ENCODE measurements around the gene COQ10A.

Gene COQ10A

DNA sequence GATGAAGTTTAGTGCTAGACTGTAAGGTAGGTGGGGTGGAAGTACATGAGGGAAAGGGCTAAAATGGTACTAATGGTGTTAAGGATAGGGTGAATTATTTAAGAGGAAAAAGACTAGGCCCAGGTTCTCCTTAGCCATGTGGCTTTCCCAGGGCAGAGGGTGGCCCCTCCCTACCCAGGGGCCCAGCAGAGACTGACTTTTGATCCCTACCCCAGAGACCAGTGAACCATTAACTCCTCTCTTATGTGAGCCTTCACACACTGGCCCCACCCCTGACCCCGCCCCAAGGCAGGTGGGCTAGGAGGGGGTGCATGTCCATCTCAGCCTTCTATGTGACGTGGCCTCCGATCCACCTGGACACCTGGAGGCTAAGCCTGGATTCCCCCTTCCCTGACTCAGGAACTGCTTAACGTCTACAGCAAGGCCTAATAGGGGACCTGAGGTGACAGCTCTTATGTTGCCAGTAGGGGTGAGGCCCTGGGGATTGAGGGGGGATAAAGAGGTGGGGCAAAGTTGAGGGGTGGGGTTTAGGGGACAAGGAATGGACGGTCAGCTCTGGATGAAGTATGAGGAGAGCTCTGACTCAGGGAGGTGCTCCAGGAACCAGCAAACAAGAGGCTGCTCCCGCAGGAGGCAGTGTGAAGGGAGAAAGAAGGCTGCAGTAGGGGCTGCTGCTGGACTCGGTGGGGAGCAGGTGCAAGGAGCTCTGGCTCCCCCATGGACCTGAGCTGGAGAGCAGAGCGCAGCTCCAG is 36.1 kb upstream of the COQ10A start:
- ChIA-PET POLR2A (interaction anchor here (0.6 kb wide), 1 partner anchor 183 kb away, joined by 7 read pairs; no protein-coding TSS in a partner anchor), CTCF (interaction anchor here (1.1 to 4.8 kb wide), 3 partner anchors 24 to 41 kb away, joined by 3 to 26 read pairs (median 3); partner anchors contain the start of gene ANKRD52)
- no peak overlapping the region for H3K4me3 ChIP-seq (ENCODE audit: control insufficient read depth in 1 of 7, extremely low read depth in 1 of 7, insufficient read depth in 4 of 7, low read depth in 2 of 7, low read length in 6 of 7)
- H3K9me3 ChIP-seq (ENCODE audit: control extremely low read depth in 1 of 5, control insufficient read depth in 4 of 5, insufficient read depth in 2 of 5, low read depth in 1 of 5, low read length in 4 of 5), result no peaks in the 10 kb centered on the region
- H3K27me3 ChIP-seq (replicated peaks in 2 of 5; ENCODE audit: control insufficient read depth in 4 of 5, insufficient read depth in 5 of 5, low read length in 4 of 5), result no peaks in the 10 kb centered on the region
- peaks cover 0 to 9% (median 7%) of the 10 kb centered on the region in 4 experiments for H3K36me3 ChIP-seq (ENCODE audit: control insufficient read depth in 4 of 4, insufficient read depth in 4 of 4, low read length in 3 of 4)
- WGBS (ENCODE audit: insufficient coverage), result 91% methylated on average over 5 of the region's 8 CpGs
- H3K27ac ChIP-seq (ENCODE audit: insufficient read depth in 1 of 2, low read depth in 1 of 2, low read length in 2 of 2, poor library complexity in 1 of 2, severe bottlenecking in 2 of 2), result no peak overlapping the region
- no peak for DNase-seq
- H3K4me1 ChIP-seq (ENCODE audit: control extremely low read depth in 1 of 4, control insufficient read depth in 4 of 4, insufficient read depth in 4 of 4, low read length in 3 of 4), result no peaks in the 10 kb centered on the region

DNA sequence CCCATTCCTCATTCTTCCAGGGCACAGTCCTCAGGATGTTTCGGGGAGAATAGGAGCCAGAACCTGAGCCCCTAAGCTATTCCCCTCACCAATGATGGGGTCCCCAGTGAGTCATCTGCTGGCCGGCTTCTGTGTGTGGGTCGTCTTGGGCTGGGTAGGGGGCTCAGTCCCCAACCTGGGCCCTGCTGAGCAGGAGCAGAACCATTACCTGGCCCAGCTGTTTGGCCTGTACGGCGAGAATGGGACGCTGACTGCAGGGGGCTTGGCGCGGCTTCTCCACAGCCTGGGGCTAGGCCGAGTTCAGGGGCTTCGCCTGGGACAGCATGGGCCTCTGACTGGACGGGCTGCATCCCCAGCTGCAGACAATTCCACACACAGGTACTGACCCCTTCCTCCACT is 35.6 kb upstream of the COQ10A start:
- no peaks in the 10 kb centered on the region for H3K27me3 ChIP-seq (replicated peaks in 2 of 5; ENCODE audit: control insufficient read depth in 4 of 5, insufficient read depth in 5 of 5, low read length in 4 of 5)
- no peak overlapping the region for H3K4me3 ChIP-seq (ENCODE audit: control insufficient read depth in 1 of 7, extremely low read depth in 1 of 7, insufficient read depth in 4 of 7, low read depth in 2 of 7, low read length in 6 of 7)
- peaks cover 0 to 10% (median 7%) of the 10 kb centered on the region in 4 experiments for H3K36me3 ChIP-seq (ENCODE audit: control insufficient read depth in 4 of 4, insufficient read depth in 4 of 4, low read length in 3 of 4)
- DNase-seq, result no peak
- no peaks in the 10 kb centered on the region for H3K4me1 ChIP-seq (ENCODE audit: control extremely low read depth in 1 of 4, control insufficient read depth in 4 of 4, insufficient read depth in 4 of 4, low read length in 3 of 4)
- ChIA-PET CTCF (interaction anchor here (0.5 to 4.8 kb wide), 3 partner anchors 25 to 247 kb away, joined by 3 to 26 read pairs (median 3); no protein-coding TSS in a partner anchor), POLR2A (no interaction called here)
- 97% methylated on average over 4 of the region's 11 CpGs for WGBS (ENCODE audit: insufficient coverage)
- H3K9me3 ChIP-seq (ENCODE audit: control extremely low read depth in 1 of 5, control insufficient read depth in 4 of 5, insufficient read depth in 2 of 5, low read depth in 1 of 5, low read length in 4 of 5), result no peaks in the 10 kb centered on the region
- H3K27ac ChIP-seq (ENCODE audit: insufficient read depth in 1 of 2, low read depth in 1 of 2, low read length in 2 of 2, poor library complexity in 1 of 2, severe bottlenecking in 2 of 2), result no peak overlapping the region

DNA sequence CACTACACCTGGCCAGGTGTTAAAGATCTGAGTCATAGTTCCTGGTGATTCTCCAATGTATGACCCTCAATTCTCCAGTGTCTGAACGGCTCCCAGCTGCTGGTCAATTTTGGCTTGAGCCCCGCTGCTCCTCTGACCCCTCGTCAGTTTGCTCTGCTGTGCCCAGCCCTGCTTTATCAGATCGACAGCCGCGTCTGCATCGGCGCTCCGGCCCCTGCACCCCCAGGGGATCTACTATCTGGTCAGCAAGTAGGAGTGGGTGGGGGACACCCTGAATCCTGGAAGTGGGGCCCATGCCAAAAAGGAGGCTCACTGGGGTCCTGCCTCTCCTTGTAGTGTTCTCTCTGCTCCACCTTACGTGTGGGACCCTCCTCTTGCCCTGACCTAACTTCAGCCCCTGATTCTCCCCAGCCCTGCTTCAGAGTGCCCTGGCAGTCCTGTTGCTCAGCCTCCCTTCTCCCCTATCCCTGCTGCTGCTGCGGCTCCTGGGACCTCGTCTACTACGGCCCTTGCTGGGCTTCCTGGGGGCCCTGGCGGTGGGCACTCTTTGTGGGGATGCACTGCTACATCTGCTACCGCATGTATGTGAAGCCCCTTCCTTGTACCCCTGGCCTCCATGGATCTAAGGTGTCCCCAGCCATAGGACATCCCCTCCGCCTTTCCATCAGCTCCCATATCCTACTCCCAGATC is 31.9 kb upstream of the COQ10A start:
- DNase-seq, result no peak
- ChIA-PET CTCF (interaction anchor here (1.2 to 1.7 kb wide), 3 partner anchors 12 to 44 kb away, joined by 3 to 5 read pairs (median 3); no protein-coding TSS in a partner anchor), POLR2A (no interaction called here)
- 93% methylated on average over 15 of the region's 16 CpGs for WGBS (ENCODE audit: insufficient coverage)
- Histone ChIP-seq H3K9me3 (ENCODE audit: control extremely low read depth in 1 of 5, control insufficient read depth in 4 of 5, insufficient read depth in 2 of 5, low read depth in 1 of 5, low read length in 4 of 5) (no peaks in the 10 kb centered on the region), H3K4me3 (ENCODE audit: control insufficient read depth in 1 of 7, extremely low read depth in 1 of 7, insufficient read depth in 4 of 7, low read depth in 2 of 7, low read length in 6 of 7) (no peak overlapping the region), H3K4me1 (ENCODE audit: control extremely low read depth in 1 of 4, control insufficient read depth in 4 of 4, insufficient read depth in 4 of 4, low read length in 3 of 4) (no peaks in the 10 kb centered on the region), H3K27me3 (replicated peaks in 2 of 5; ENCODE audit: control insufficient read depth in 4 of 5, insufficient read depth in 5 of 5, low read length in 4 of 5) (no peaks in the 10 kb centered on the region), H3K27ac (ENCODE audit: insufficient read depth in 1 of 2, low read depth in 1 of 2, low read length in 2 of 2, poor library complexity in 1 of 2, severe bottlenecking in 2 of 2) (no peak overlapping the region), H3K36me3 (ENCODE audit: control insufficient read depth in 4 of 4, insufficient read depth in 4 of 4, low read length in 3 of 4) (peaks cover 0 to 30% (median 20%) of the 10 kb centered on the region in 4 experiments)

DNA sequence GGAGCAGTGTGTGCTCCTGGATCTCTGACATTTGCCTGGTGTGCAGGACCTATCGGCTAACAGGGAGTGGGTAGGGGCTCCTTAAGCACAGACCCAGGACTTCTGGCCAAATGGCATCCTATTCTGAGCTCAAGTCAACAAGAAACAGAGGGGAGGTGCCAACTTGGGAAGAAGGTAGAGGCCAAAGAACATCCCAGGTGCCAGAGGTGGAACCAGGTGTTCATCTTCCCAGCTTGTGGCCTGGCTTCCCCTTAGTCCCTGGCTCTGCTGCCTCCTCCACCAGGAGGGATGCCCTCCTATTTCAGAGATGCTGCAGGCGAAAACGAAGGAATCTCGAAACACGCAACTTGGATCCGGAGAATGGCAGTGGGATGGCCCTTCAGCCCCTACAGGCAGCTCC is 30.7 kb upstream of the COQ10A start:
- WGBS (ENCODE audit: insufficient coverage), result 100% methylated on average over 6 of the region's 6 CpGs
- POLR2A ChIA-PET, result interaction anchor here (0.7 to 0.9 kb wide), 2 partner anchors 12 to 18 kb away, joined by 3 read pairs; no protein-coding TSS in a partner anchor

DNA sequence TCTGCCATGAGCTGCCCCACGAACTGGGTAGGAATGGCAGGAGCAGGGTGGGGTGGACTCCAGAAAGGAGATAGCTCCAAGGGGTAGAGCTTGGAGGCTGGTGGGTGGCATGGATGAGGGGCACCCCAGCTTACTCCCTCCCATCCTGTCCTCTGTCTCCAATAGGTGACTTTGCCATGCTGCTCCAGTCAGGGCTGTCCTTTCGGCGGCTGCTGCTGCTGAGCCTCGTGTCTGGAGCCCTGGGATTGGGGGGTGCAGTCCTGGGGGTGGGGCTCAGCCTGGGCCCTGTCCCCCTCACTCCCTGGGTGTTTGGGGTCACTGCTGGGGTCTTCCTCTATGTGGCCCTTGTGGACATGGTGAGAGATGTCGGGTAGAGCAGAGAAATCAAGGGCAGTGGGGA is 29.8 kb upstream of the COQ10A start:
- POLR2A ChIA-PET, result no interaction called here
- WGBS (ENCODE audit: insufficient coverage), result 85% methylated on average over 5 of the region's 5 CpGs

More for the DNA sequence above, 30.7 kb upstream of the COQ10A start:
- H3K4me1 ChIP-seq (ENCODE audit: control extremely low read depth in 1 of 4, control insufficient read depth in 4 of 4, insufficient read depth in 4 of 4, low read length in 3 of 4), result no peaks in the 10 kb centered on the region
- no peak overlapping the region for H3K27ac ChIP-seq (ENCODE audit: insufficient read depth in 1 of 2, low read depth in 1 of 2, low read length in 2 of 2, poor library complexity in 1 of 2, severe bottlenecking in 2 of 2)
- H3K9me3 ChIP-seq (ENCODE audit: control extremely low read depth in 1 of 5, control insufficient read depth in 4 of 5, insufficient read depth in 2 of 5, low read depth in 1 of 5, low read length in 4 of 5), result no peaks in the 10 kb centered on the region
- no peaks in the 10 kb centered on the region for H3K27me3 ChIP-seq (replicated peaks in 2 of 5; ENCODE audit: control insufficient read depth in 4 of 5, insufficient read depth in 5 of 5, low read length in 4 of 5)
- no peak for DNase-seq
- H3K36me3 ChIP-seq (ENCODE audit: control insufficient read depth in 4 of 4, insufficient read depth in 4 of 4, low read length in 3 of 4), result peaks cover 0 to 39% (median 23%) of the 10 kb centered on the region in 4 experiments
- no peak overlapping the region for H3K4me3 ChIP-seq (ENCODE audit: control insufficient read depth in 1 of 7, extremely low read depth in 1 of 7, insufficient read depth in 4 of 7, low read depth in 2 of 7, low read length in 6 of 7)
- CTCF ChIA-PET, result interaction anchor here (1.0 to 2.4 kb wide), 8 partner anchors 10 to 228 kb away, joined by 3 to 6 read pairs (median 4); no protein-coding TSS in a partner anchor

DNA sequence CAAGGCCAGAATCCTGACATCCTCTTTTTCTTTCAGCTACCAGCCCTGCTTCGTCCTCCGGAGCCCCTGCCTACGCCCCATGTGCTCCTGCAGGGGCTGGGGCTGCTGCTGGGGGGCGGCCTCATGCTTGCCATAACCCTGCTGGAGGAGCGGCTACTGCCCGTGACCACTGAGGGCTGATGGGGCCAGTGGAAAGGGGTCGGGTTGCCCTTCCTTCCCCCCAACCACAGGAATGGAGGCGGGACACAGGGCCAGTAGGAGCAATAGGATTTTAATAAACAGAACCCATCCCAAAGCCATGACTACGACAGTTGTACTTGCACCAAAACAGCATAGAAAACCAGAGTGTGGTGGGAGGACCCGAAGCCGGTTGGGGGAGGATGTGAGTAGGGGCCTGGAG is 29.2 kb upstream of the COQ10A start:
- Histone ChIP-seq H3K4me1 (ENCODE audit: control extremely low read depth in 1 of 4, control insufficient read depth in 4 of 4, insufficient read depth in 4 of 4, low read length in 3 of 4) (peaks cover 0 to 3% (median 0%) of the 10 kb centered on the region in 4 experiments), H3K4me3 (ENCODE audit: control insufficient read depth in 1 of 7, extremely low read depth in 1 of 7, insufficient read depth in 4 of 7, low read depth in 2 of 7, low read length in 6 of 7) (no peak overlapping the region), H3K9me3 (ENCODE audit: control extremely low read depth in 1 of 5, control insufficient read depth in 4 of 5, insufficient read depth in 2 of 5, low read depth in 1 of 5, low read length in 4 of 5) (no peaks in the 10 kb centered on the region), H3K27me3 (replicated peaks in 2 of 5; ENCODE audit: control insufficient read depth in 4 of 5, insufficient read depth in 5 of 5, low read length in 4 of 5) (no peaks in the 10 kb centered on the region), H3K36me3 (ENCODE audit: control insufficient read depth in 4 of 4, insufficient read depth in 4 of 4, low read length in 3 of 4) (peaks cover 2 to 54% (median 30%) of the 10 kb centered on the region in 4 experiments), H3K27ac (ENCODE audit: insufficient read depth in 1 of 2, low read depth in 1 of 2, low read length in 2 of 2, poor library complexity in 1 of 2, severe bottlenecking in 2 of 2) (no peak overlapping the region)
- DNase-seq, result no peak
- CTCF ChIA-PET, result interaction anchor here (0.9 to 2.8 kb wide), 7 partner anchors 10 to 109 kb away, joined by 3 to 9 read pairs (median 5); partner anchors contain the start of gene ESYT1
- POLR2A ChIA-PET, result no interaction called here
- 86% methylated on average over 7 of the region's 11 CpGs for WGBS (ENCODE audit: insufficient coverage)

More for the DNA sequence above, 29.8 kb upstream of the COQ10A start:
- Histone ChIP-seq H3K4me3 (ENCODE audit: control insufficient read depth in 1 of 7, extremely low read depth in 1 of 7, insufficient read depth in 4 of 7, low read depth in 2 of 7, low read length in 6 of 7) (no peak overlapping the region), H3K9me3 (ENCODE audit: control extremely low read depth in 1 of 5, control insufficient read depth in 4 of 5, insufficient read depth in 2 of 5, low read depth in 1 of 5, low read length in 4 of 5) (no peaks in the 10 kb centered on the region), H3K36me3 (ENCODE audit: control insufficient read depth in 4 of 4, insufficient read depth in 4 of 4, low read length in 3 of 4) (peaks cover 2 to 48% (median 27%) of the 10 kb centered on the region in 4 experiments), H3K27me3 (replicated peaks in 2 of 5; ENCODE audit: control insufficient read depth in 4 of 5, insufficient read depth in 5 of 5, low read length in 4 of 5) (no peaks in the 10 kb centered on the region), H3K4me1 (ENCODE audit: control extremely low read depth in 1 of 4, control insufficient read depth in 4 of 4, insufficient read depth in 4 of 4, low read length in 3 of 4) (no peaks in the 10 kb centered on the region), H3K27ac (ENCODE audit: insufficient read depth in 1 of 2, low read depth in 1 of 2, low read length in 2 of 2, poor library complexity in 1 of 2, severe bottlenecking in 2 of 2) (no peak overlapping the region)
- CTCF ChIA-PET, result interaction anchor here (0.9 to 2.4 kb wide), 6 partner anchors 10 to 117 kb away, joined by 3 to 6 read pairs (median 4); no protein-coding TSS in a partner anchor
- DNase-seq, result no peak
